HEK293T (cell line): ENCODE data around the gene PAPPA2.

ENCODE experiments used
- ARNT ChIP-seq: fragments of 450-650 bp; IDR thresholded peaks from 2 replicates; pipeline ENCODE4 v1.6.1; 2017; ENCODE audit warnings: mild to moderate bottlenecking
- BHLHE40 ChIP-seq: fragments of 450-650 bp; IDR thresholded peaks from 2 replicates; pipeline ENCODE4 v1.6.1; 2016; ENCODE audit warnings: mild to moderate bottlenecking, moderate library complexity, borderline replicate concordance
- FOXK2 ChIP-seq: fragments of 450-650 bp; IDR thresholded peaks from 2 replicates; pipeline ENCODE4 v1.6.1; 2016; ENCODE audit warnings: mild to moderate bottlenecking
- FOXM1 ChIP-seq: fragments of 450-650 bp; IDR thresholded peaks from 2 replicates; pipeline ENCODE4 v1.6.1; 2017; ENCODE audit warnings: mild to moderate bottlenecking, borderline replicate concordance
- HDGF ChIP-seq: fragments of 450-650 bp; IDR thresholded peaks from 2 replicates; pipeline ENCODE4 v1.6.1; 2017; ENCODE audit warnings: antibody characterized with exemption, borderline replicate concordance
- PKNOX1 ChIP-seq: fragments of 450-650 bp; IDR thresholded peaks from 2 replicates; pipeline ENCODE4 v1.6.1; 2016
- SP1 ChIP-seq: fragments of 450-650 bp; IDR thresholded peaks from 2 replicates; pipeline ENCODE4 v1.6.1; 2017
- TARDBP ChIP-seq: fragments of 450-650 bp; IDR thresholded peaks from 2 replicates; pipeline ENCODE4 v1.6.1; 2016

GRCh38 chr1:176494436-176494835, 31.5 kb downstream of the PAPPA2 start:
- no peak for TF ChIP-seq HDGF
- TF ChIP-seq BHLHE40, result no peak
- no peak for TF ChIP-seq SP1
- TF ChIP-seq ARNT, result no peak
- no peak for TF ChIP-seq FOXM1
- no peak for TF ChIP-seq TARDBP
- no peak for TF ChIP-seq PKNOX1
- no peak for TF ChIP-seq FOXK2
